Esophagus muscularis mucosa (tissue), 4 donors: Measurements from ENCODE around the gene ATP8B3.

Experiments
- EP300 ChIP-seq: sonication (generic); formaldehyde crosslinking; IDR thresholded peaks from one replicate; pipeline ENCODE4 v1.6.1; 2017; ENCODE audit warnings: antibody characterized with exemption
- POLR2A ChIP-seq: fragments of 450-650 bp; IDR thresholded peaks from one replicate; pipeline ENCODE4 v1.6.1; 2017; ENCODE audit warnings: antibody characterized with exemption, moderate library complexity, mild to moderate bottlenecking, low read depth
- POLR2AphosphoS5 ChIP-seq, 2 donors: sonication (generic); formaldehyde crosslinking; IDR thresholded peaks; one replicate each; pipeline ENCODE4 v1.6.1; 2017; ENCODE audit warnings: antibody characterized with exemption in 2 of 2
- TF ChIP-seq, protein P1 (sequence below), 3 experiments: fragments of 200-600 bp in 2 of 3; fragments of 450-650 bp in 1 of 3; sonication (generic) in 2 of 3; IDR thresholded peaks; one replicate each; pipeline ENCODE4 v1.5.1; 2017 to 2019; ENCODE audit warnings: antibody characterized with exemption in 3 of 3, mild to moderate bottlenecking in 2 of 3, moderate library complexity in 1 of 3

DNA sequence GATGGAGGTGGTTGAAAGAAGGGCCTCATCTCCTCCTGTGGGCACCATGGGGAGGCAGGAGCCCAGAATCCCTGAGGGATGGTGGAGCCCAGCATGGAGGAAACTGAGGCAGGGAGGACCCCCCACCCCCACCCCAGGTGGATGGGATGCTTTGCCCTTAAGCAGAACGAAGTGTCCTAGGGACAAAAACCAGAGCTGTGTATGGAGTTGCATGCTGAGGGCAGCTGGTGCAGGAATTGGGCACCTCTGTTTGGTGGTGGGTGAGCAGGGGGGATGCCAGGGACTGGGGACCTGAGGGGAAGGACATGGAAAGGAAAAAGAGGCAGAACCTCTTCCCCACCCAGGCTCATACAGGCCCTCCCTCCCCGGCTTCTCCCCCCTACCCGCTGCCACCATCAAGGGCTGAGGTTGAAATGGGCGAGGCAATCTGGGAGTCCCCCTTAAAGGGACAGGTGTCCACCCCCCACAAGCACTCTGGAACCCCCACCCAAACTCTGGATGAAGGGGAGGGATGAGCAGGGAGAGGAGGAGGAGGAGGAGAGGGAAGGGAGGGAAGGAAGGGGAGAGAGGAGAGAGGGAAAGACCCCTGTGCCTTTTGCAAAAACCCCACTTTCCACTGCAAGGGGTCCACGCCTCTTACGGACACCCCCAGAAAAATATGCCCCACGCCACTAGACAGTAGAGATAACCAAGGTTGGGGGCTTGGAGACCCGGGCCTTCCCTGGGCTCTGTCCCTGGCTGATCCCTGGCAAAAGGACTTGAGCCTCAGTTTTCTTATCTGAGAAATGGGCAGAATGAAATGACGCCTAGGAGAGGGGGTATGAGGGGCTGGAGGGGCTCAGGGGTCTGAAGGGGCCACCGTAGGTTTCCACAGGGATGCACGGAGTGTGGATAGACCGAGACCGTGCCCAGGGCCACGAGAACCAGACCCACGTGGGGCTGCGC, 52.8 kb downstream of the ATP8B3 start:
- TF ChIP-seq POLR2AphosphoS5 (IDR thresholded peaks at IDR 0.05) (no peak), EP300 (no peak), POLR2A (no peak)
- TF ChIP-seq, protein P1, sequence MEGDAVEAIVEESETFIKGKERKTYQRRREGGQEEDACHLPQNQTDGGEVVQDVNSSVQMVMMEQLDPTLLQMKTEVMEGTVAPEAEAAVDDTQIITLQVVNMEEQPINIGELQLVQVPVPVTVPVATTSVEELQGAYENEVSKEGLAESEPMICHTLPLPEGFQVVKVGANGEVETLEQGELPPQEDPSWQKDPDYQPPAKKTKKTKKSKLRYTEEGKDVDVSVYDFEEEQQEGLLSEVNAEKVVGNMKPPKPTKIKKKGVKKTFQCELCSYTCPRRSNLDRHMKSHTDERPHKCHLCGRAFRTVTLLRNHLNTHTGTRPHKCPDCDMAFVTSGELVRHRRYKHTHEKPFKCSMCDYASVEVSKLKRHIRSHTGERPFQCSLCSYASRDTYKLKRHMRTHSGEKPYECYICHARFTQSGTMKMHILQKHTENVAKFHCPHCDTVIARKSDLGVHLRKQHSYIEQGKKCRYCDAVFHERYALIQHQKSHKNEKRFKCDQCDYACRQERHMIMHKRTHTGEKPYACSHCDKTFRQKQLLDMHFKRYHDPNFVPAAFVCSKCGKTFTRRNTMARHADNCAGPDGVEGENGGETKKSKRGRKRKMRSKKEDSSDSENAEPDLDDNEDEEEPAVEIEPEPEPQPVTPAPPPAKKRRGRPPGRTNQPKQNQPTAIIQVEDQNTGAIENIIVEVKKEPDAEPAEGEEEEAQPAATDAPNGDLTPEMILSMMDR (IDR thresholded peaks at IDR 0.05) = no peak
